ENCODE measurements around the gene KLLN.
"Not testable (repeated sequence)": the region's sequence is repeated elsewhere in the genome, so short reads cannot be mapped to it uniquely, and the experiment has no call there.

Gene KLLN

DNA sequence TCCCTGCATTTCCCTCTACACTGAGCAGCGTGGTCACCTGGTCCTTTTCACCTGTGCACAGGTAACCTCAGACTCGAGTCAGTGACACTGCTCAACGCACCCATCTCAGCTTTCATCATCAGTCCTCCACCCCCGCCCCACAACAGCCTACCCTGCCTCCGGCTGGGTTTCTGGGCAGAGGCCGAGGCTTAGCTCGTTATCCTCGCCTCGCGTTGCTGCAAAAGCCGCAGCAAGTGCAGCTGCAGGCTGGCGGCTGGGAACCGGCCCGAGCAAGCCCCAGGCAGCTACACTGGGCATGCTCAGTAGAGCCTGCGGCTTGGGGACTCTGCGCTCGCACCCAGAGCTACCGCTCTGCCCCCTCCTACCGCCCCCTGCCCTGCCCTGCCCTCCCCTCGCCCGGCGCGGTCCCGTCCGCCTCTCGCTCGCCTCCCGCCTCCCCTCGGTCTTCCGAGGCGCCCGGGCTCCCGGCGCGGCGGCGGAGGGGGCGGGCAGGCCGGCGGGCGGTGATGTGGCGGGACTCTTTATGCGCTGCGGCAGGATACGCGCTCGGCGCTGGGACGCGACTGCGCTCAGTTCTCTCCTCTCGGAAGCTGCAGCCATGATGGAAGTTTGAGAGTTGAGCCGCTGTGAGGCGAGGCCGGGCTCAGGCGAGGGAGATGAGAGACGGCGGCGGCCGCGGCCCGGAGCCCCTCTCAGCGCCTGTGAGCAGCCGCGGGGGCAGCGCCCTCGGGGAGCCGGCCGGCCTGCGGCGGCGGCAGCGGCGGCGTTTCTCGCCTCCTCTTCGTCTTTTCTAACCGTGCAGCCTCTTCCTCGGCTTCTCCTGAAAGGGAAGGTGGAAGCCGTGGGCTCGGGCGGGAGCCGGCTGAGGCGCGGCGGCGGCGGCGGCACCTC is at the start of gene KLLN, which contains the start of gene PTEN:
KLLN (minus strand) TSS at position 481 of the 891 bp plus-strand sequence. CDS start 1,046 bp downstream, outside the sequence.
PTEN (plus strand) TSS at position 573 of the 891 bp plus-strand sequence. CDS start 845 bp downstream, outside the sequence.
- H3K27ac ChIP-seq, result peak within 1 kb of the TSS; percentile 98
- TF ChIP-seq, protein P1, sequence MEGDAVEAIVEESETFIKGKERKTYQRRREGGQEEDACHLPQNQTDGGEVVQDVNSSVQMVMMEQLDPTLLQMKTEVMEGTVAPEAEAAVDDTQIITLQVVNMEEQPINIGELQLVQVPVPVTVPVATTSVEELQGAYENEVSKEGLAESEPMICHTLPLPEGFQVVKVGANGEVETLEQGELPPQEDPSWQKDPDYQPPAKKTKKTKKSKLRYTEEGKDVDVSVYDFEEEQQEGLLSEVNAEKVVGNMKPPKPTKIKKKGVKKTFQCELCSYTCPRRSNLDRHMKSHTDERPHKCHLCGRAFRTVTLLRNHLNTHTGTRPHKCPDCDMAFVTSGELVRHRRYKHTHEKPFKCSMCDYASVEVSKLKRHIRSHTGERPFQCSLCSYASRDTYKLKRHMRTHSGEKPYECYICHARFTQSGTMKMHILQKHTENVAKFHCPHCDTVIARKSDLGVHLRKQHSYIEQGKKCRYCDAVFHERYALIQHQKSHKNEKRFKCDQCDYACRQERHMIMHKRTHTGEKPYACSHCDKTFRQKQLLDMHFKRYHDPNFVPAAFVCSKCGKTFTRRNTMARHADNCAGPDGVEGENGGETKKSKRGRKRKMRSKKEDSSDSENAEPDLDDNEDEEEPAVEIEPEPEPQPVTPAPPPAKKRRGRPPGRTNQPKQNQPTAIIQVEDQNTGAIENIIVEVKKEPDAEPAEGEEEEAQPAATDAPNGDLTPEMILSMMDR (conservative IDR thresholded peaks at IDR 0.05), result no peak

GRCh38 chr10:87903396-87903795 is 40.1 kb upstream of the KLLN start:
- not testable (repeated sequence) for H3K27ac ChIP-seq

- H3K27ac ChIP-seq, result not testable (repeated sequence)
Observed at GRCh38 chr10:87897957-87898356, 34.6 kb upstream of the KLLN start.

- TF ChIP-seq, protein P1 (conservative IDR thresholded peaks at IDR 0.05), result no peak
- no peak overlapping the region for H3K27ac ChIP-seq
Observed at GRCh38 chr10:87896216-87896615, 32.9 kb upstream of the KLLN start.

DNA sequence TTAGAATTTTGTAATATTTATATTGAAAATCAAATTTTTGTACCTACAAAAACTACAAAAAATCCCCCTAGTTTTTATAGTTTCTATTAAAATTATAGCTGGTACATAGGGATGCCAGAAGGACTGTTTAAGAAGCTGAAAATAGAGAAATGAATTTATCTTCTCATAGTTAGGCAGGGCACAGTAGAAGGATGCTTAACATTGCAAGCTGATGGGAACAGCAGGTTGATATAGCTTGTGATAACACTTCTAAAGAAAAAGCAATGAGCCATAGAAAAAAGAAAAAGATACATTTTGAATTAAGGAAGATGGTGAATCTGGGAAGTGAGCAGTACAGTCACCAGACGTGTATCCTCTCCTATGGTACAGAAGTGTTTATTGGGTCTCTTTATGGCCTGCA is 32.1 kb upstream of the KLLN start:
- no peak overlapping the region for H3K27ac ChIP-seq
- TF ChIP-seq, protein P1 (conservative IDR thresholded peaks at IDR 0.05), result no peak

DNA sequence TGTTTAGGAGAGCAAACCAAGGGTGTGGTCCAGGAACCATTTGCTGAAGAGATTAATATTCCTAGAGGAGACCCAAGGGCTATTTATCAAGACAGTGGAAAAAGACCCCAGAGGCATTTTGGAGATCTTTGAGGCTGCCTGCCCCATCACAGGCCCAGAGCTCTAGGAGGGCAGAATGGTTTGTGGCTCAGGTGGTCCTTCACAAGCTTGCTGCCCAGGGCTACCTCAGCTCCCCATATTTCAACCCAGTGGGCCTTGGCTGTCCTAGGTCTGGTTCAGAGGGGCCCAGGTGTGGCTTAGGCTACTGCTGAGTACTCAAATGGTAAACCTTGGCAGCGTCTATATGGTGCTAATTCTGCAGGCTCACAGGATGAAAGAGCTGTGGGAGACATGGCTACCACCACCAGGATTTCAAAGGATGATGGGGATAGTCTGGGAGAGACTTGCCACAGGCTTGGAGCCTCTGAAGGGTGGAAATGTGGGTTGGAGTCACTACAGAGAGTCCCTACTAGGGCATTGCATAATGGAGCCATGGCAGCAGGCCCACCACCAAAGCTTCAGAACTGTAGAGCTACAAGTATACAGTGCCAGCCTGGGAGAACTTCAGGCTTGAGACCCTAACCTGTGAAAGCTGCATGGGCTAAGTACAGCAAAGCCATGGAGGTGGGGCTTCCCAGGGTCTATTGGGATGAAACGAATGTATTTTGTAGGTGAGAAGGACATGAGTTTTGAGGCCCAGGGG is 24.4 kb upstream of the KLLN start:
- no peak overlapping the region for H3K27ac ChIP-seq
- TF ChIP-seq, protein P1 (conservative IDR thresholded peaks at IDR 0.05), result no peak

GRCh38 chr10:87887146-87887545 is 23.8 kb upstream of the KLLN start:
- TF ChIP-seq, protein P1 (conservative IDR thresholded peaks at IDR 0.05), result no peak
- no peak overlapping the region for H3K27ac ChIP-seq

DNA sequence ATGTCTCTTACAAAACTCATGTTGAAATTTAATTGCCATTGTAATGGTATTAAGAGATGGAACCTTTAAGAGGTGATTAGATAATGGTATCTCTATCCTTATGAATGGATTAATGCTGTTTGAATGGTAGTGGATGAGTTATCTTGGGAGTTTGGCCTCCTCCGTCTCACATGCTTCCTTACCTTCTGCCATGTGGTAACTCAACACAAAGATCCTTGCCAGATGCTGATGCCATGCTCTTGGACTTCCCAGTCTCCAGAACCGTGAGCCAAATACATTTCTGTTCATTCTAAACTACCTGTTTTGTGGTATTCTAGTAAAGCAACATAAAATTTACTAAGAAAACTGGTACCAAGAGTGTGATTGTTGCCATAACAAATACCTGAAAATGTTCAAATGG is 23.3 kb upstream of the KLLN start:
- H3K27ac ChIP-seq, result no peak overlapping the region
- TF ChIP-seq, protein P1 (conservative IDR thresholded peaks at IDR 0.05), result no peak

All from VCaP (cell line).